ENCODE results near the gene MYL6.

DNA sequence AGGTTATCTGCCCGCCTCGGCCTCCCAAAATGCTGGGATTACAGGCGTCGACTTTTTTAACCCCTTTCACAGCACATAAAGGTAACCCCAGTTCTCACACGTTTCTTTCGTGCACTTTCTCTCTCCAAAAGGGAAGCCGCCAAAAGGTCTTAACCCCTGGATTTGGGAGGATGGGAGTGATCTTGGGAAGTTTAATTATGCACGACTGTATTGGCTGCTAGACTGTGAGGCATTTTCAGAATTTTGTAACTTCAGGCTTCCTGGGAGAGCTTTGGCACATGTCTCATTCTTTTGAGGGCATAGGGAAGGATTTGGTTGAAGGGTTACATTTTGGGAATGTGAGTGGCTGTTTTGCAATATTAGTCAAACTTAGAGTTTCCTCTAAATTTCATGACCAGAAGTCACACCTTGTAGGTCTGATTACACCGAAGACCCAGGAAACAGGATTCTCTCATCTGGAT, 32.6 kb downstream of the MYL6 start:
- TF ChIP-seq, protein P1, sequence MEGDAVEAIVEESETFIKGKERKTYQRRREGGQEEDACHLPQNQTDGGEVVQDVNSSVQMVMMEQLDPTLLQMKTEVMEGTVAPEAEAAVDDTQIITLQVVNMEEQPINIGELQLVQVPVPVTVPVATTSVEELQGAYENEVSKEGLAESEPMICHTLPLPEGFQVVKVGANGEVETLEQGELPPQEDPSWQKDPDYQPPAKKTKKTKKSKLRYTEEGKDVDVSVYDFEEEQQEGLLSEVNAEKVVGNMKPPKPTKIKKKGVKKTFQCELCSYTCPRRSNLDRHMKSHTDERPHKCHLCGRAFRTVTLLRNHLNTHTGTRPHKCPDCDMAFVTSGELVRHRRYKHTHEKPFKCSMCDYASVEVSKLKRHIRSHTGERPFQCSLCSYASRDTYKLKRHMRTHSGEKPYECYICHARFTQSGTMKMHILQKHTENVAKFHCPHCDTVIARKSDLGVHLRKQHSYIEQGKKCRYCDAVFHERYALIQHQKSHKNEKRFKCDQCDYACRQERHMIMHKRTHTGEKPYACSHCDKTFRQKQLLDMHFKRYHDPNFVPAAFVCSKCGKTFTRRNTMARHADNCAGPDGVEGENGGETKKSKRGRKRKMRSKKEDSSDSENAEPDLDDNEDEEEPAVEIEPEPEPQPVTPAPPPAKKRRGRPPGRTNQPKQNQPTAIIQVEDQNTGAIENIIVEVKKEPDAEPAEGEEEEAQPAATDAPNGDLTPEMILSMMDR (IDR thresholded peaks at IDR 0.05) = no peak
- TF ChIP-seq POLR2A (IDR thresholded peaks at IDR 0.05) = no peak
